NCI-H2081 (cell line): Measurements from ENCODE around the gene TUT7.
"Not testable (repeated sequence)": the region's sequence is repeated elsewhere in the genome, so short reads cannot be mapped to it uniquely, and the experiment has no call there.

Experiments used
- DNase-seq, 2 experiments: peaks; one replicate each; lab custom pipeline; 2025; lab: John Stamatoyannopoulos, UW

The TUT7 gene

GRCh38 chr9:86350006-86350760 lies 4.0 kb downstream of the TUT7 start:
- no peak for DNase-seq

GRCh38 chr9:86349271-86349670 lies 4.9 kb downstream of the TUT7 start:
- DNase-seq, result no peak

DNA sequence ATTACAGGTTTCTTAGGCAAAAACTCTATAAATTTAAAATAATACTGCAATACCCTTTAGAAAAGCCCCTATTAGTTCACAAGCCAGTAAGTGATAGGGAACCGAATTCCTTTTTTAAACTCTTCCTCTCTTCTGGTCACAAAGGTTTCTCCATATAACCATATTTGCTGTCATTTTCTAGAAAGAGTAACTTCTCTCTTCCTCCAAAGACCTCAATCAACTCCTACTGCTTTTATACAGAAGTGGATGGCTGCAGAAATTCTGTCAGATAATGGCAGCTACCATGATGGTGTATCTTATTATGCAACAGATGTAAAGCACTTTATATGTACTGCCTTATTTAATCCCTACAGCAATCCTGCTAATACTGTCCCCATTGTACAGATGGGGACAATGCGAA lies 6.2 kb downstream of the TUT7 start:
- DNase-seq, result no peak

DNA sequence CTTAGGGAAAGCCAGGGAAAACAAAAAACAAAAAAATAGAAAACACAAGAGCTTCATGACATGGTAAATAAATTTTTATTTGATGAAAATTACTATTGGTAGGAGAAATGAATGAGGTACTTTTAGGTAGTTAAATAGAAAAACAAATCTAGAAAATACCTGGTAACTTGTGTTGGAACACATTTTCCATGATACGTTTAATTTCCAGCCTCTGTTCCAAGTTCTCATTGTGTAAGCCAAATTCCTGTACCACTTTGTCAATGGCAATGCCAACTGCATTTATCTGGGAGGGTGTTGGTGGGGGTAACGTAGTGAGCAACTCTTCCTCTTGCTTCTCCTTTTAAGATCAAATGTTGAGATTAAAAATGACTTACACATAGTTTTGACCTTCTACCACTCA lies 9.4 kb downstream of the TUT7 start:
- no peak for DNase-seq

GRCh38 chr9:86342269-86342668 lies 11.9 kb downstream of the TUT7 start:
- DNase-seq, result no peak

- no peak for DNase-seq
Measured at GRCh38 chr9:86341007-86341491, 13.2 kb downstream of the TUT7 start.

DNA sequence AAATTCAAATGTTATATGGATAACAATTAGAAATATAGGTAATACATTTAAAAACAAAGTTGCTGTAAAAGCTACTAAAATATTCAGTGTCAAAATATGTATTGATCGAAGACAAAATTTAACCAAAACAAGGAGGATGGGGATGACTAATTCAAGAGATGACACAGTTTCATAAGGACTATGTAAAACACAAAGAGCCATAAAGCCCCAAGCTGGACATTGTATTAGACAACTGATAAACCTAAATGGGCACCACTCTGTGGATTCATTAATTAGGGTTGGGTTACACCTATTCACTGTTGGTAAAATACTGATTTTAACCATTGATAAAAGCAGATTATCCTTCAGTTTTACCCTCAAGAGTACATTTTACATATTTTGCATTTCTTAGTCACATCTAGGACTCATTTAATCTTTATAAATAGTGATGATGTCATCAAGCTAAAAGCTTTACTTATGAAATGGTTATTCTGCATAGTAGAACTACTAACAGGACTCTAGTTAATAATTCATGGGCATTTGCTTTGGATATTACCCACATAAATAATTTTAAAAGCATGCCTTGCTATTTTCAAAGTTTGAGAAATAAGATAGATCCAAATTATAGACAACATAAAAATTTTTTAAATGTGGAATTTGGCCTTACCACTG lies 13.7 kb downstream of the TUT7 start:
- DNase-seq, result no peak

GRCh38 chr9:86337469-86338108 lies 16.6 kb downstream of the TUT7 start:
- DNase-seq, result no peak

DNA sequence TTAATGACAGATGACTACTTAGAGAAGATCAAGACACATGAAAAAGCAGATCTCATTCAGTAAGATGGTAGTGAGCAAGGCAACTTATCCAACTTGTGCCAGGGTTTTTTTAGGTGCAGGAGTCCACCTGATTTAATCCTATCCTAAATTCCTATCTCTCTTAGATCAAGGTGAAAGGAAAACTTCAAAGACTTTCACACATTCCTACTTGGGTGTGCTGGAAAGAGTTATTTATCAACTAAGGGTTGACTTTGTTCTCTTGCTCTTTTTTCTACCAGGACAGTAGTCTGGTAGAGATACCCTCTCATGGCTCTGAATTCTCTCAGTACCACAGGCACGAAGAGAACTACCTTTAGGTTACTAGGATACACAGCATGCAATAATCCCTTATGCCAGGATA lies 18.2 kb downstream of the TUT7 start:
- DNase-seq, result no peak

- DNase-seq, result no peak
Measured at GRCh38 chr9:86333651-86334050, 20.6 kb downstream of the TUT7 start.

- DNase-seq, result no peak
Measured at GRCh38 chr9:86330186-86330585, 24.0 kb downstream of the TUT7 start.

GRCh38 chr9:86329649-86330048 lies 24.6 kb downstream of the TUT7 start:
- no peak for DNase-seq

GRCh38 chr9:86328156-86328555 lies 26.1 kb downstream of the TUT7 start:
- no peak for DNase-seq

GRCh38 chr9:86326536-86326935 lies 27.7 kb downstream of the TUT7 start:
- DNase-seq, result no peak

GRCh38 chr9:86324901-86325300 lies 29.3 kb downstream of the TUT7 start:
- no peak for DNase-seq

GRCh38 chr9:86324308-86324707 lies 29.9 kb downstream of the TUT7 start:
- DNase-seq, result no peak

DNA sequence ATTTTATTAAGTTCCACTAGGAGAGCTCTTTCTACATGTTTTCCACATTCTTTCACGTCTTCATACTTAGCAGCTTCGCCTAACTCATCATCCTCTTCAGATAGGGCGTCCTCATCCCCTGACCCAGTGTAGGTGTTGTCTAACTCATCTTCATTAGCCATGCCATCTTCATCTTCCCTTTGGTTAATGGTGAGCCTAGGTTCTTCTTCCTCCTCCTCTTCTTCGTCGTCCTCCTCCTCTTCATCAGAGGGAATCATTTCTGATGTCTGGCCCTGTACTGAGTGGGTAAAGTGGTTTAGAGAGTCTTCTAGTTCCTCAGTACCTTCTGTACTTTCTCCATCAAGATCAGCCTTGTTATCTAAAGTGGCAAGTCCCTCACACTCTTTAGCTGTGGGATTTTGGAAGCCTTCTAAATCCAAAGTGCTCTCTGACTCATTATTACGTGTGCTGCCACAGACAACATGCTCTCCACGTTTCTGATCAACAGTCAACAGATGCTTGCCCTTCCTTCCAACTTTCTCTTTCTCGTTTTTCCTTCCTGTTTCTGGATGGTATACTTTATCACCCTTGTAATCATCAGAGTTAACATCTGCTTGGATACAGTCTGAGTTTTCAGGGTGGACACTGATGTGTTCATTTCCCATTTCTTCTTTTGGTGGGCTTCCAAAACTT lies 31.1 kb downstream of the TUT7 start:
- DNase-seq, result no peak

GRCh38 chr9:86321373-86321772 lies 32.8 kb downstream of the TUT7 start:
- DNase-seq, result no peak

DNA sequence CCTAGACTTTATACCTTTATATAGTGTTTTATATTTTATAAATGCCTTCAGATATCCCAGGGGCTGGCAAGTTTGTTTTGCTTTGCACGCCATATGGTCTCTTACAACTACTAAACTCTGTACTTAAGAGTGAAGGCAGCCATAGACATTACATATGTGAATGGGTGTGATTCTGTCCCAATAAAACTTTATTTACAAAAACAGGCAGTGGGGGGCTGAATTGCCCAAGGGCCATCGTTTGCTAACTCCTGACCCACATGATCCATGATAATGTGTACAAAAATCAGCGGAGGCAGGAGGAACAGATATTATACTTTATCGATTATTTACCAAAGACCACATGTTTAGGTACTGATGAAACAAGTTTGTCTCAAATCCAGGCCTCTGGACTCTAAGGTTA lies 36.0 kb downstream of the TUT7 start:
- no peak for DNase-seq

DNA sequence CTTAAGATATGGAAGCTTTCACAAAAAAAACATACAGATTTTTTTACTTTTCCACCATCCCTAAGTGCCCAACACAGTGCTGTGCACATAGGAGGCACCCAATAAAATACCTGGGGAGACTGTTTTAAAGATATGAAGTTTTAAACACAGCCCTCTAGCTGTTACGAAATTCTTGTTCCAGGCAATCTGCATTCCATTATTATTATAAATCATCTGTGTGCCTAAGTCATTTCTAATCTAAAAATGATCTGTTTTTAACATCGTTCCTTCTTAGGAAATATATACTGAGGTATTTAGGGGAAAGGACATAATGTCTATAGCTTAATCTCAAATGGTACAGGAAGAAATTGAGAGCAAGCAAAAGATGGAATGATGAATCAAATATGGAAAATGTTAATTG lies 39.1 kb downstream of the TUT7 start:
- DNase-seq, result no peak

- DNase-seq, result not testable (repeated sequence)
Measured at GRCh38 chr9:86312959-86313358, 41.3 kb downstream of the TUT7 start.

GRCh38 chr9:86308687-86309086 lies 45.5 kb downstream of the TUT7 start:
- DNase-seq, result no peak
